ENCODE data around the gene SCG2. TPM values are rescaled to one million over a fixed set of nuclear protein-coding genes. Genes with fewer than 3 reads are reported as not detected.

The SCG2 gene
- total RNA-seq, 2 experiments from 2014 or later = 0.06 TPM; not detected in 1

DNA sequence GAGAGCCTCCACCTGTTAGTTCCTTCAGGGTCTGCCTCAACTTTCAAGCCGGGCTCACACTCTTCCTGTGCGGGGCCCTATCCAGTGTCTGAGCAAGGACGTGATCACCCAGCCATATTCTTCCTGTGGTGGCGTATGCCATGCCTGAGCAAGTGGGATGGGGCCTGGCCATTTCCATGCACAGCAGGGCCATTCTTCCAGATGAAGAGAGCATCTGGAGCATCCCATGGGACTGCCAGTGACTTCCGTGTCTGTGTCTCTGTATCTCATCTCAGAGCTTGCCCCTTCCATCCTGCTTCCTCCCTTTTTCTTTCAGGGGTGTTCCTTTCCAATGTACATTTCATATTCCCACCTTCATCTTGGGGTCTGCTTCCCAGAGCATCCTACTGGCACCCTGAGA, 20.2 kb downstream of the SCG2 start:
- no peak for TF ChIP-seq EZH2phosphoT487 (IDR thresholded peaks at IDR 0.05; ENCODE audit: borderline replicate concordance, low read depth, low read length)
- TF ChIP-seq, protein P1, sequence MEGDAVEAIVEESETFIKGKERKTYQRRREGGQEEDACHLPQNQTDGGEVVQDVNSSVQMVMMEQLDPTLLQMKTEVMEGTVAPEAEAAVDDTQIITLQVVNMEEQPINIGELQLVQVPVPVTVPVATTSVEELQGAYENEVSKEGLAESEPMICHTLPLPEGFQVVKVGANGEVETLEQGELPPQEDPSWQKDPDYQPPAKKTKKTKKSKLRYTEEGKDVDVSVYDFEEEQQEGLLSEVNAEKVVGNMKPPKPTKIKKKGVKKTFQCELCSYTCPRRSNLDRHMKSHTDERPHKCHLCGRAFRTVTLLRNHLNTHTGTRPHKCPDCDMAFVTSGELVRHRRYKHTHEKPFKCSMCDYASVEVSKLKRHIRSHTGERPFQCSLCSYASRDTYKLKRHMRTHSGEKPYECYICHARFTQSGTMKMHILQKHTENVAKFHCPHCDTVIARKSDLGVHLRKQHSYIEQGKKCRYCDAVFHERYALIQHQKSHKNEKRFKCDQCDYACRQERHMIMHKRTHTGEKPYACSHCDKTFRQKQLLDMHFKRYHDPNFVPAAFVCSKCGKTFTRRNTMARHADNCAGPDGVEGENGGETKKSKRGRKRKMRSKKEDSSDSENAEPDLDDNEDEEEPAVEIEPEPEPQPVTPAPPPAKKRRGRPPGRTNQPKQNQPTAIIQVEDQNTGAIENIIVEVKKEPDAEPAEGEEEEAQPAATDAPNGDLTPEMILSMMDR (conservative IDR thresholded peaks at IDR 0.05; ENCODE audit: low read length) = no peak

DNA sequence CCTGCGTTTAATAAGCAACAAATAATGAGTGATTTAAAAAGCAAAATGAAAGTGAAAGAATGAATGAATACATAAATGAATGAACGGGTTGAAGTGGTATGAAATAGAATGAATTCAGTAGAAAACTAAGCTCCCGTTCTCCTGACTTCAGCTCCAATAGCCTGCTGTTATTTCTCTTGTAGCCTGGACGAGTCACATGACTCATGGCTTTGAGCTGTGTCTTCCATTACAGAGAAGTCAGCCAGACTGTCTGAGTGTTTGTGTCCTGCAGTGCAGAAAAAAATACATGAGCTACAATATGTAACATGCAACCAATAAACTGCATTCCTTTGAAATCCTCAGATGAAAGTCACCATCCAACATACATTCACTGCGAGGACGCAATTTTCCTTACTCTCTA, 21.2 kb downstream of the SCG2 start:
- H3K9me3 ChIP-seq (ENCODE audit: low read length) = no peaks in the 10 kb centered on the region
- H3K79me2 ChIP-seq (ENCODE audit: insufficient read depth, low read depth, low read length) = no peaks in the 10 kb centered on the region
- H3K27ac ChIP-seq (ENCODE audit: low read depth, low read length, poor library complexity, severe bottlenecking) = no peak overlapping the region
- TF ChIP-seq, protein P1 (conservative IDR thresholded peaks at IDR 0.05; ENCODE audit: low read length) = no peak
- no peak for TF ChIP-seq EZH2phosphoT487 (IDR thresholded peaks at IDR 0.05; ENCODE audit: borderline replicate concordance, low read depth, low read length)
- no peaks in the 10 kb centered on the region for H3K4me1 ChIP-seq (ENCODE audit: insufficient read depth, low read length, poor library complexity, severe bottlenecking)
- no peak overlapping the region for H3K4me2 ChIP-seq (ENCODE audit: low read length)
- no peaks in the 10 kb centered on the region for H4K20me1 ChIP-seq (ENCODE audit: insufficient read depth, low read length)
- no TSS peak for BruUV-seq (replicated peaks)
- DNase-seq (ENCODE audit: low spot score) = no peak
- no peaks in the 10 kb centered on the region for H3K36me3 ChIP-seq (ENCODE audit: insufficient read depth, low read length)
- H3K9me2 ChIP-seq (ENCODE audit: insufficient read depth, low read length) = no peaks in the 10 kb centered on the region
- intact Hi-C loops (cut with micrococcal nuclease; ENCODE audit: unreplicated experiment) = no loop called here
- ChIA-PET POLR2A (interaction anchor here (0.9 to 1.3 kb wide), 2 partner anchors 11 to 12 kb away, joined by 3 to 4 read pairs; no protein-coding TSS in a partner anchor), CTCF (ENCODE audit: unreplicated experiment) (no interaction called here)
- H2AFZ ChIP-seq (ENCODE audit: low read length) = no peak overlapping the region
- H3K4me3 ChIP-seq (ENCODE audit: low read depth, low read length, poor library complexity, severe bottlenecking) = no peak overlapping the region

More for the DNA sequence above, 20.2 kb downstream of the SCG2 start:
- ChIA-PET POLR2A (interaction anchor here (1.3 kb wide), 1 partner anchor 13 kb away, joined by 4 read pairs; no protein-coding TSS in a partner anchor), CTCF (ENCODE audit: unreplicated experiment) (no interaction called here)
- H3K4me1 ChIP-seq (ENCODE audit: insufficient read depth, low read length, poor library complexity, severe bottlenecking) = no peaks in the 10 kb centered on the region
- H3K36me3 ChIP-seq (ENCODE audit: insufficient read depth, low read length) = no peaks in the 10 kb centered on the region
- no peaks in the 10 kb centered on the region for H3K9me2 ChIP-seq (ENCODE audit: insufficient read depth, low read length)
- DNase-seq (ENCODE audit: low spot score) = no peak
- H3K27ac ChIP-seq (ENCODE audit: low read depth, low read length, poor library complexity, severe bottlenecking) = no peak overlapping the region
- intact Hi-C loops (cut with micrococcal nuclease; ENCODE audit: unreplicated experiment) = no loop called here
- H2AFZ ChIP-seq (ENCODE audit: low read length) = no peak overlapping the region
- no peak overlapping the region for H3K4me2 ChIP-seq (ENCODE audit: low read length)
- no peaks in the 10 kb centered on the region for H3K79me2 ChIP-seq (ENCODE audit: insufficient read depth, low read depth, low read length)
- no peaks in the 10 kb centered on the region for H4K20me1 ChIP-seq (ENCODE audit: insufficient read depth, low read length)
- no peak overlapping the region for H3K4me3 ChIP-seq (ENCODE audit: low read depth, low read length, poor library complexity, severe bottlenecking)
- BruUV-seq (replicated peaks) = no TSS peak
- H3K9me3 ChIP-seq (ENCODE audit: low read length) = no peaks in the 10 kb centered on the region

DNA sequence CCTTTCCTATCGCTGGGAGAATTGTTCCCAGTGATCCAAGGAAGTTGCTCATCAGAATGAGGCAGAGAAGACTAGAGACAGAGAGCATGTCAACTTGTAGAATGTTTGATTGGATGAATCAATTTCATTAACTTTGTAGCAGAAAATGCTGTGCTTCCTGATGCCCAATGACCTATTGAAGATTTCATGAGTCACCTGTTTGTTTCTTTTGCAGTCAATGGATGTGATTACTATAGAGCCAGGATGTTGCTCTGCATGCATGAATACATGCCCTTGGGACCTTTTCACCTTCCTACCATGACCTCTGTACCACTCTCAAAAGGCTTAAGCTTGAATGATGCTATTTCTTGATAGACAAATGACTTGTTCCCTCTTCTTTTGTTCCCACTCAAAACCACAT, 23.3 kb downstream of the SCG2 start:
- intact Hi-C loops (cut with micrococcal nuclease; ENCODE audit: unreplicated experiment) = no loop called here
- CTCF ChIA-PET (ENCODE audit: unreplicated experiment) = no interaction called here
- no peak for TF ChIP-seq EZH2phosphoT487 (IDR thresholded peaks at IDR 0.05; ENCODE audit: borderline replicate concordance, low read depth, low read length)
- TF ChIP-seq, protein P1 (conservative IDR thresholded peaks at IDR 0.05; ENCODE audit: low read length) = no peak
- Histone ChIP-seq H3K4me3 (ENCODE audit: low read depth, low read length, poor library complexity, severe bottlenecking) (no peak overlapping the region), H3K36me3 (ENCODE audit: insufficient read depth, low read length) (no peaks in the 10 kb centered on the region), H3K4me1 (ENCODE audit: insufficient read depth, low read length, poor library complexity, severe bottlenecking) (no peaks in the 10 kb centered on the region), H3K9me2 (ENCODE audit: insufficient read depth, low read length) (no peaks in the 10 kb centered on the region), H3K4me2 (ENCODE audit: low read length) (no peak overlapping the region), H3K9me3 (ENCODE audit: low read length) (no peaks in the 10 kb centered on the region), H3K27ac (ENCODE audit: low read depth, low read length, poor library complexity, severe bottlenecking) (no peak overlapping the region), H3K79me2 (ENCODE audit: insufficient read depth, low read depth, low read length) (no peaks in the 10 kb centered on the region), H2AFZ (ENCODE audit: low read length) (no peak overlapping the region), H4K20me1 (ENCODE audit: insufficient read depth, low read length) (no peaks in the 10 kb centered on the region)
- DNase-seq (ENCODE audit: low spot score) = no peak
- POLR2A ChIA-PET = no interaction called here
- BruUV-seq (replicated peaks) = no TSS peak

All from OCI-LY7 (cell line).